ENCODE measurements around the gene GNG12. TPM values are rescaled to one million over a fixed set of nuclear protein-coding genes. Genes with fewer than 3 reads are reported as not detected.

GNG12 gene
- total RNA-seq, 2 experiments from 2014 or later, result not detected

GRCh38 chr1:67815303-67816094 is 17.8 kb downstream of the GNG12 start:
- no peak for ATAC-seq (ENCODE audit: poor library complexity)
- H3K27me3 Mint-ChIP-seq, result peaks cover 14% of the 10 kb centered on the region
- H3K36me3 ChIP-seq (ENCODE audit: insufficient read depth, low read length), result no peaks in the 10 kb centered on the region
- ChIA-PET POLR2A (no interaction called here), CTCF (no interaction called here)
- H3K27ac Mint-ChIP-seq, result no peak overlapping the region
- H3K4me3 ChIP-seq (ENCODE audit: low read length), result no peak overlapping the region
- no peaks in the 10 kb centered on the region for H3K9me3 Mint-ChIP-seq
- no peak overlapping the region for H3K4me3 Mint-ChIP-seq
- no peak for DNase-seq
- no peaks in the 10 kb centered on the region for H3K9me3 ChIP-seq (ENCODE audit: control insufficient read depth in 1 of 2, insufficient read depth in 1 of 2, low read length in 2 of 2)
- H3K27me3 ChIP-seq (ENCODE audit: control insufficient read depth in 1 of 2, insufficient read depth in 2 of 2, low read length in 2 of 2), result no peaks in the 10 kb centered on the region
- H3K4me1 Mint-ChIP-seq (ENCODE audit: low read depth), result no peaks in the 10 kb centered on the region
- intact Hi-C loops (cut with DNase I, micrococcal nuclease), result no loop called here
- no peaks in the 10 kb centered on the region for H3K36me3 Mint-ChIP-seq (ENCODE audit: low read depth)
- no peaks in the 10 kb centered on the region for H3K4me1 ChIP-seq (ENCODE audit: insufficient read depth, low read length)
- H3K27ac ChIP-seq (ENCODE audit: low read depth in 1 of 2, low read length in 2 of 2), result no peak overlapping the region
- no peak for TF ChIP-seq CTCF (IDR thresholded peaks at IDR 0.05)

GRCh38 chr1:67814121-67814772 is 19.0 kb downstream of the GNG12 start:
- Mint-ChIP-seq H3K36me3 (ENCODE audit: low read depth) (no peaks in the 10 kb centered on the region), H3K4me1 (ENCODE audit: low read depth) (no peaks in the 10 kb centered on the region), H3K27ac (no peak overlapping the region), H3K4me3 (no peak overlapping the region), H3K9me3 (no peaks in the 10 kb centered on the region), H3K27me3 (peaks cover 10% of the 10 kb centered on the region)
- H3K9me3 ChIP-seq (ENCODE audit: control insufficient read depth in 1 of 2, insufficient read depth in 1 of 2, low read length in 2 of 2), result no peaks in the 10 kb centered on the region
- intact Hi-C loops (cut with DNase I, micrococcal nuclease), result no loop called here
- H3K4me1 ChIP-seq (ENCODE audit: insufficient read depth, low read length), result no peaks in the 10 kb centered on the region
- ChIA-PET CTCF (no interaction called here), POLR2A (no interaction called here)
- no peak for TF ChIP-seq CTCF (IDR thresholded peaks at IDR 0.05)
- ATAC-seq (ENCODE audit: poor library complexity) (no peak), DNase-seq (no peak)
- H3K36me3 ChIP-seq (ENCODE audit: insufficient read depth, low read length), result no peaks in the 10 kb centered on the region
- no peak overlapping the region for H3K27ac ChIP-seq (ENCODE audit: low read depth in 1 of 2, low read length in 2 of 2)
- no peaks in the 10 kb centered on the region for H3K27me3 ChIP-seq (ENCODE audit: control insufficient read depth in 1 of 2, insufficient read depth in 2 of 2, low read length in 2 of 2)
- no peak overlapping the region for H3K4me3 ChIP-seq (ENCODE audit: low read length)

- H3K9me3 Mint-ChIP-seq, result no peaks in the 10 kb centered on the region
- no peaks in the 10 kb centered on the region for H3K36me3 ChIP-seq (ENCODE audit: insufficient read depth, low read length)
Measured at GRCh38 chr1:67812226-67812625, 21.0 kb downstream of the GNG12 start.

More at GRCh38 chr1:67812226-67812625, 21.0 kb downstream of the GNG12 start:
- Histone ChIP-seq H3K27me3 (ENCODE audit: control insufficient read depth in 1 of 2, insufficient read depth in 2 of 2, low read length in 2 of 2) (no peaks in the 10 kb centered on the region), H3K4me3 (ENCODE audit: low read length) (no peak overlapping the region), H3K4me1 (ENCODE audit: insufficient read depth, low read length) (no peaks in the 10 kb centered on the region), H3K27ac (ENCODE audit: low read depth in 1 of 2, low read length in 2 of 2) (no peak overlapping the region), H3K9me3 (ENCODE audit: control insufficient read depth in 1 of 2, insufficient read depth in 1 of 2, low read length in 2 of 2) (no peaks in the 10 kb centered on the region)
- Mint-ChIP-seq H3K27ac (no peak overlapping the region), H3K27me3 (peaks cover 5% of the 10 kb centered on the region), H3K4me1 (ENCODE audit: low read depth) (no peaks in the 10 kb centered on the region), H3K4me3 (no peak overlapping the region), H3K36me3 (ENCODE audit: low read depth) (no peaks in the 10 kb centered on the region)
- CTCF ChIA-PET, result no interaction called here
- POLR2A ChIA-PET, result no interaction called here
- no peak for TF ChIP-seq CTCF (IDR thresholded peaks at IDR 0.05)
- ATAC-seq (ENCODE audit: poor library complexity) (no peak), DNase-seq (no peak)
- intact Hi-C loops (cut with DNase I, micrococcal nuclease), result no loop called here

All from CD4-positive, alpha-beta T cell (primary cell).